Cardiac fibroblast (primary cell): ENCODE results near the gene SERPINB1.

Experiments
- DNase-seq, 2 donors: peaks; one replicate each; pipeline versions ENCODE4 v3.0.0 to v3.0.0-alpha.2; 2010; ENCODE audit warnings: low read depth in 2 of 2
- H3K4me3 ChIP-seq, 2 donors: replicated peaks in 1 of 2; 1 replicate in 1 of 2; 2 replicates in 1 of 2; pipeline ENCODE4 v1.5.1; 2011; ENCODE audit warnings: low read depth in 2 of 2, low read length in 2 of 2, mild to moderate bottlenecking in 2 of 2, moderate library complexity in 1 of 2
- TF ChIP-seq, protein P1 (sequence below): IDR thresholded peaks from one replicate; pipeline ENCODE4 v1.5.1; 2011; ENCODE audit warnings: low read depth, mild to moderate bottlenecking, low read length, inconsistent platforms

Gene SERPINB1

DNA sequence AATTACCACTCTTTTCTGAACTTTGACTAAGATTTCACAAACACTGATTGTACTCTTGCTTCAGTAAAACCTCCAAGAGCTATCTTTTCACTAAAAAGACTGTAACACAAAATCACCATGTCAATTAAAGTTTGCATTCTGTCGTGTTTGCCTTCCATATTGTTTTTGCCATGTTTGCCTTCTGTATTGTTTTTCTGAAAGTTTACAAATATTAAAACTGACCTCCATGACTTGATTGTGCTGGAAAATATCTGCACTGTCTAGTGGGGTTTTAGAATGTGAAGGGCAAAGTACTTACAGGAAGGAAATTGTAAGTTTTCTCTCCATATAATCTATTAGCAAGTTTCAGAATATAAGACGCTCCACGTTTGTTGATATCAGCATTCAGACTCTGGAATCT is 3.4 kb downstream of the SERPINB1 start:
- H3K4me3 ChIP-seq: no peak overlapping the region
- TF ChIP-seq, protein P1, sequence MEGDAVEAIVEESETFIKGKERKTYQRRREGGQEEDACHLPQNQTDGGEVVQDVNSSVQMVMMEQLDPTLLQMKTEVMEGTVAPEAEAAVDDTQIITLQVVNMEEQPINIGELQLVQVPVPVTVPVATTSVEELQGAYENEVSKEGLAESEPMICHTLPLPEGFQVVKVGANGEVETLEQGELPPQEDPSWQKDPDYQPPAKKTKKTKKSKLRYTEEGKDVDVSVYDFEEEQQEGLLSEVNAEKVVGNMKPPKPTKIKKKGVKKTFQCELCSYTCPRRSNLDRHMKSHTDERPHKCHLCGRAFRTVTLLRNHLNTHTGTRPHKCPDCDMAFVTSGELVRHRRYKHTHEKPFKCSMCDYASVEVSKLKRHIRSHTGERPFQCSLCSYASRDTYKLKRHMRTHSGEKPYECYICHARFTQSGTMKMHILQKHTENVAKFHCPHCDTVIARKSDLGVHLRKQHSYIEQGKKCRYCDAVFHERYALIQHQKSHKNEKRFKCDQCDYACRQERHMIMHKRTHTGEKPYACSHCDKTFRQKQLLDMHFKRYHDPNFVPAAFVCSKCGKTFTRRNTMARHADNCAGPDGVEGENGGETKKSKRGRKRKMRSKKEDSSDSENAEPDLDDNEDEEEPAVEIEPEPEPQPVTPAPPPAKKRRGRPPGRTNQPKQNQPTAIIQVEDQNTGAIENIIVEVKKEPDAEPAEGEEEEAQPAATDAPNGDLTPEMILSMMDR: no peak
- DNase-seq: no peak

DNA sequence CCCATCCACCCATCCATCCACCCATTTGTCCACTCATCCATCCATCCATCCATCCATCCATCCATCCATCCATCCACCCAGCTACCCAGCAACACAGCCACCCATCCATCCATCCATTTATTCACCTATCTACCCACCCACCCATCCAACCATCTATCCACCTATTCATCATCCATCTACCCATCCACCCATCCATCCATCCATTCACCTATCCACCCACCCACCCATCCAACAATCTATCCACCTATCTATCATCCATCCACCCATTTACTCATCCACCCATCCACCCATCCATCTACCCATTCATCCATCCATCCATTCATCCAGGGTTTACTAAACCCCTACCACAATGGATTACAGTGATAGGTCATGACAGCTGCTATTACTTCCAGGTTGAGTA is 7.4 kb downstream of the SERPINB1 start:
- TF ChIP-seq, protein P1: no peak
- no peak for DNase-seq
- no peak overlapping the region for H3K4me3 ChIP-seq

DNA sequence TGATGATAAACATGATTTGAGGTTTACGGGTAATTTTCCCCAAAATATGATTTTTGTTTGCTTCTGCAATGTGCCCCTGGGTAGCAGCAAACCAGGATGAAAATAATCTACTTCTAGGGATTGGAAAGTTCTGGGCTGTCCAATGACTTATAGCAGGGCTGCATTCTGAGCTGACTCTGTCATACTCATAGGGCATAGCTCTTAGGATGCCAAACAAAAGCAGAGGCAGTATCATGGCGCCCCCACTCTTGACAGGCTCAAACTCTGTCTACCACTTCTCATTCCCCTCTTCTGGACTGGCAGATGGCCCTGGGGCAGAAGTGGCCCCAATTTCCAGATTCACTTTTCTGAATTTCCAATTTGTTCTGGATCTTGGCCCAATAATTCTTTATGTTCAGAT is 10.3 kb downstream of the SERPINB1 start:
- TF ChIP-seq, protein P1: no peak
- DNase-seq: no peak
- H3K4me3 ChIP-seq: no peak overlapping the region

DNA sequence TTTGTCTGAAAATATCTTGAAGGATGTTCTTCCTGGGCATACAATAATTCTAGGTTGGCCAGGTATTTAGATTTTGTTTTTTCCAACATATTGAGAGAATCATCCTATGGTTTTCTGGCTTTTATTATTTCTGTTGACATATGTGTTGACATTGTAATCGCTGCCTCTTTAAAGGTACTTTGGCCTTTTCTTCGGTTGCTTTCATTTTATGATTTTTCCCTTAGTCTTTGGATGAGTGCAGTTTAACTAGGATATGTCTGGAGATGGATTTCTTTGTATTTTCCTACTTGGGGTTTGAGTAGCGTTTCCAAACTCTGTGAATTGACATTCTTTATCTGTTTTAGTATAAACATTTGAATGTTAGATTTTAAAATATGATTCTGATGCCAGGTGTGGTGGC is 11.5 kb downstream of the SERPINB1 start:
- no peak for DNase-seq
- H3K4me3 ChIP-seq: no peak overlapping the region
- TF ChIP-seq, protein P1: no peak

DNA sequence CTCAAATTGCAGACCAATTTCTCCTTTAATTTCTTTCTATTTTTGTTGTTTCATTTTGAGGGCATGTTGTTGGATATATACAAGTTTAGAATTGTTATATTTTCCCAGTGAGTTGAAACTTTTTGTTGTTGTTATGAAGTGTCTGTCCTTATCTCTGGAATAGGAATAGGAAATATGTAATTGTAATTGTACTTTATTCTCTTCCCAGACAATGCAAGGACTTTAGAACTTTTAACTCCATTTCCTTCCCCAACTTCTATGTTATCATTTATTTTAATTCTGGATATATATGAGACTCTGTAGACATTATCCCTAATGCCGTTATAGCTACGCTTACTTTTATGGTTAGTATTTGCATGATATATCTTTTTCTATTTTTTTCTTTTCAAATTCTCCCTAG is 12.4 kb downstream of the SERPINB1 start:
- DNase-seq: no peak
- TF ChIP-seq, protein P1: no peak
- H3K4me3 ChIP-seq: no peak overlapping the region

DNA sequence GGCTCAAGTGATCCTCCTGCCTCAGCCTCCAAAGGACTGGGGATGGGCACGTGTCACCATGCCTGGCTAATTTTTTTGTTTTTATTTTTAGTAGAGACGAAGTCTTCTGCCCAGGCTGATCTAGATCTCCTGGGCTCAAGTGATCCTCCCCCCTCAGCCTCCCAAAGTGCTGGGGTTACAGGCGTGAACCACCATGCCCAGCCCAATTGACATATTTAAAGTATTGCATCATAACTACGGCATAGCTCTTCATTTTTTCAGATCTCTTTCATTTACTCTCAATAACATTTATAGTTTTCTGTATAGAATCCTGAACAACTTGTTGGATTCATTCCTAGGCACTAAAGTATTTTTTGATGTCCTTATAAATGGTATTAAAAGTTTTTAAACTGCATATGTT is 13.0 kb downstream of the SERPINB1 start:
- H3K4me3 ChIP-seq: no peak overlapping the region
- TF ChIP-seq, protein P1: no peak
- no peak for DNase-seq

DNA sequence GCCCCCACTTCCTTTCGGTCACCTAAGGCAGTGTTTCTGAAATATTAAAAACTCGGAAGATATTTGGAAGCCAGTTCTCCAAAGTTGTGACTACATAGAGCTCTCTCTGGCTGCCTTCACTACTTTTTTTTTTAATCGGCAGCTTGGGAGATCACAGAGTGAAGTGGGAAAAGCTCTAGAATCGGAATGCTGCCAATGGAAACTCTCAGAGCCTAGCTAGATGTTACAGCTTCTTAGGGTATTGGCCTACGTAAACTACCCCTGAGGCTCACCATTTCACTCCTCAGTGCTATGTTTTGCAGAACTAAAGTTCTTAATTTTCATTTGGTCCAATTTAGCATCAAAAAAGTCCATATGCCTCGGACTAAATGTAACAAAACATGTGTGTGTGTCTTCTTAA is 14.5 kb downstream of the SERPINB1 start:
- DNase-seq: no peak
- TF ChIP-seq, protein P1: no peak
- no peak overlapping the region for H3K4me3 ChIP-seq
